Upper lobe of left lung (tissue), 6 donors: ENCODE data around the gene FDXR. TPM values are rescaled to one million over a fixed set of nuclear protein-coding genes. Genes with fewer than 3 reads are reported as not detected.

Experiments
- ATAC-seq, 2 donors: fragments of 200-7000 bp; cut with Tn5 transposase; one replicate each; pipeline ENCODE4 v1.9.1; 2022; ENCODE audit warnings: mild to moderate bottlenecking in 2 of 2, moderate library complexity in 2 of 2; ENCODE audit not compliant: low FRiP score in 2 of 2
- DNase-seq, 2 donors: peaks; one replicate each; pipeline ENCODE4 v3.0.0-alpha.2; 2019 to 2020
- H3K27ac ChIP-seq, 4 donors: fragments of 200-600 bp; sonication (generic); one replicate each; pipeline ENCODE4 v1.5.1; 2016 to 2019
- H3K27me3 ChIP-seq, 4 donors: fragments of 200-600 bp; sonication (generic); one replicate each; pipeline ENCODE4 v1.5.1; 2017 to 2019
- H3K36me3 ChIP-seq, 4 donors: fragments of 200-600 bp; sonication (generic); one replicate each; pipeline ENCODE4 v1.5.1; 2016 to 2019
- H3K4me1 ChIP-seq, 4 donors: fragments of 200-600 bp; sonication (generic); one replicate each; pipeline ENCODE4 v1.5.1; 2018 to 2019
- H3K4me3 ChIP-seq, 4 donors: fragments of 200-600 bp; sonication (generic); one replicate each; pipeline ENCODE4 v1.5.1; 2017 to 2019; ENCODE audit warnings: mild to moderate bottlenecking in 2 of 4, moderate library complexity in 1 of 4
- H3K9me3 ChIP-seq, 4 donors: fragments of 200-600 bp; sonication (generic); one replicate each; pipeline ENCODE4 v1.5.1; 2018 to 2019
- CTCF ChIP-seq, 6 experiments: fragments of 450-650 bp in 4 of 6; fragments of 200-600 bp in 2 of 6; sonication (generic) in 2 of 6; IDR thresholded peaks; one replicate each; pipeline ENCODE4 v1.5.1; 2016 to 2019; ENCODE audit warnings: antibody characterized with exemption in 6 of 6
- EP300 ChIP-seq, 4 donors: sonication (generic); formaldehyde crosslinking; IDR thresholded peaks; one replicate each; pipeline ENCODE4 v1.5.1; 2017; ENCODE audit warnings: antibody characterized with exemption in 4 of 4, control low read depth in 2 of 4
- POLR2A ChIP-seq, 4 donors: fragments of 450-650 bp; IDR thresholded peaks; one replicate each; pipeline ENCODE4 v1.5.1; 2016 to 2017; ENCODE audit warnings: antibody characterized with exemption in 4 of 4, mild to moderate bottlenecking in 2 of 4
- POLR2AphosphoS5 ChIP-seq, 2 donors: sonication (generic); formaldehyde crosslinking; IDR thresholded peaks; one replicate each; pipeline ENCODE4 v1.5.1; 2017; ENCODE audit warnings: antibody characterized with exemption in 2 of 2
- WGBS, 2 donors: methylation state at CpG; one replicate each; pipeline ENCODE4 v1.1.5; 2017 to 2018; 5-methylcytosine and 5-hydroxymethylcytosine counted together
- total RNA-seq, 6 donors: library from RNA; depleted of rRNA in 4 of 6; stranded (reverse); fragments of >200 nt in 4 of 6; gene quantifications; one replicate each; pipeline versions ENCODE4 v1.1.0 to v1.2.1, GENCODE V29; 2016 to 2021
- donor health status: DM: no; HTN: no; CAD: no; lungs with moderate emphysema.
- donor health status: DM: no; HTN: yes; CAD: no; lungs with severe emphysema.

FDXR gene
- total RNA-seq, 6 donors from 2014 or later = 6.8 to 15.1 (median 10.8) TPM

DNA sequence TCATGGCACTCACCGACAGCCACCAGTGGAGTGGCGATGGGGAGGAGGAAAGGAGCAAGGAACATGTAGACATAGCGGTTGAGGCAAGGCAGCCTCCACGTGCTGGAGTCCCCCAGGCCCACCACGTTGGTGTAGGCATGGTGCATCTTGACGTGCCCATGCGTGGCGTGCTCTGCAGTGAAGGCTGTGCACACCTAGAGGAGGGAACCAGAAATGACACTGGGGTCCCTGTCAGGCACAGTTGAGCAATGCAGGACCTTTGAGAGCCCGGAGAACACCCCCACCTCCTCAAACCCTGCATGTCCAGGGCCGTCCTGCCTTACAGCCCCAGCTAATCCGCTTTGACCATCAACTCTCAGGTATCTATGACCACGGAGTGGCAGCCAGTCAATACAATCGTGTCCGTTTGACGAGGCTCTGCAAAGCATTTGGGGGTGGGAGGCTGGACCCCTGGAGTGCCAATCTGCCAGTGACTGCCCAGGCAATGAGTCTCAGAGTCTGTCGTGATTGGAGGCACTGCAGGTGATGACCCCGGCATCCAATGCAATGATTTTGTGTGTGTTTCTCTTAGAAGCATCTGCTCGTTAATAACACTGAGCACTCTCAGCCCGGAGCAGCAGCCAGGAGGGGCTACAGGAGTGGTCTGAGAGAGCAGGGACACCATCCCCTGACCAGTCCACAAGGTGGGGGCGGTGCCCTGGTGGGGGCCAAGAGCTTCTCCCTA is 9.9 kb upstream of the FDXR start:
- peak in 1 of 2 donors; percentile 12 for ATAC-seq
- Histone ChIP-seq H3K27me3 (no peaks in the 10 kb centered on the region), H3K27ac (no peak overlapping the region), H3K9me3 (no peaks in the 10 kb centered on the region), H3K4me3 (no peak overlapping the region), H3K36me3 (no peaks in the 10 kb centered on the region), H3K4me1 (no peaks in the 10 kb centered on the region)
- TF ChIP-seq EP300 (IDR thresholded peaks at IDR 0.05) (no peak), CTCF (IDR thresholded peaks at IDR 0.05) (no peak), POLR2A (IDR thresholded peaks at IDR 0.05) (no peak), POLR2AphosphoS5 (IDR thresholded peaks at IDR 0.05) (no peak)
- no peak for DNase-seq
- WGBS, 2 donors = 72 to 78% methylated on average over 10 to 20 of the region's 20 CpGs

DNA sequence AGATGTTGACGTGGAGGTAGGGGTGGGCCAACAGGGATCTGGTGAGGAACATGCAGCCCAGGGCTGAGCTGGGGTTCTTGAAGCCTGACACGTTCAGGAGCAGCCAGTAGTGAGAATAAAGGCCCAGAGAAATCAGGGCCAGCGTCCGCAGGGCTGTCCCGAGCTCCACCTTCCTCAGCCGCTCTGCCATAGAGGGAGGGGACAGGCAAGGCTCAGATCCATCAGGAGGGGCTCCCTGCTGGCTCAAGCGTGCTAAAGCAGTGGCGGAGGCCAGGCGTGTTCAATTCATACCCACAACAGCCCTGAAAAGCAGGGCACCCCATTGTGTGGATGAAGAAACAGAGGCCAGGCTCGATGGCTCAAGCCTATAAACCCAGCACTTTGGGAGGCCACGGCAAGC is 8.3 kb upstream of the FDXR start:
- H3K4me1 ChIP-seq = no peaks in the 10 kb centered on the region
- no peak overlapping the region for H3K4me3 ChIP-seq
- ATAC-seq (no peak), DNase-seq (no peak)
- H3K27ac ChIP-seq = no peak overlapping the region
- H3K36me3 ChIP-seq = no peaks in the 10 kb centered on the region
- WGBS, 2 donors = 86 to 87% methylated on average over 11 of the region's 11 CpGs
- no peaks in the 10 kb centered on the region for H3K9me3 ChIP-seq
- no peaks in the 10 kb centered on the region for H3K27me3 ChIP-seq
- no peak for TF ChIP-seq EP300 (IDR thresholded peaks at IDR 0.05)
- TF ChIP-seq POLR2A (IDR thresholded peaks at IDR 0.05) = no peak
- no peak for TF ChIP-seq CTCF (IDR thresholded peaks at IDR 0.05)
- TF ChIP-seq POLR2AphosphoS5 (IDR thresholded peaks at IDR 0.05) = no peak

GRCh38 chr17:74879308-74879707 is 6.5 kb upstream of the FDXR start:
- no peak for ATAC-seq
- H3K4me1 ChIP-seq = no peaks in the 10 kb centered on the region
- no peaks in the 10 kb centered on the region for H3K36me3 ChIP-seq
- 88 to 95% methylated on average over 4 to 16 of the region's 16 CpGs for WGBS, 2 donors
- no peak overlapping the region for H3K27ac ChIP-seq
- H3K4me3 ChIP-seq = no peak overlapping the region
- no peak for DNase-seq
- H3K27me3 ChIP-seq = no peaks in the 10 kb centered on the region
- TF ChIP-seq POLR2A (IDR thresholded peaks at IDR 0.05) (no peak), POLR2AphosphoS5 (IDR thresholded peaks at IDR 0.05) (no peak), EP300 (IDR thresholded peaks at IDR 0.05) (no peak), CTCF (IDR thresholded peaks at IDR 0.05) (no peak)
- no peaks in the 10 kb centered on the region for H3K9me3 ChIP-seq

DNA sequence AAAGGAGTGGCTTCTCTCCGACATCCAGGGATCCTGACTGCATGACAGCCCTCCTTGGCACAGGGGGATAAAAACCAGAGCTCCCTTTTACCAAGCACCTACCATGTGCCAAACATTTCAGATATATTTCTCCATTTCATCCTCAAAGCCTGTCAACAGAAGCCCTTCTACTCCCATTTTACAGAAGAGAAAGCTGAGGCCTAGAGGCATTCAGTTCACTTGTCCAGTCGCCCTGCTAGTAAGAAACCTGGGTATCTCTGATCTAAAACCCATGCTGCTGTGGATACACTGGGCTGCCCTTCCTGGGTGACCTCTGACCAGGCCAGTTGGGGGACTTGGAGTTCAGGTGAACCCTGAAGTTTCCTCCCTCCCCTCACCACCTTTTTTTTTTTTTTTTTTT is 5.9 kb upstream of the FDXR start:
- no peaks in the 10 kb centered on the region for H3K36me3 ChIP-seq
- TF ChIP-seq POLR2A (IDR thresholded peaks at IDR 0.05) = no peak
- DNase-seq (no peak), ATAC-seq (no peak)
- H3K9me3 ChIP-seq = no peaks in the 10 kb centered on the region
- H3K4me3 ChIP-seq = no peak overlapping the region
- WGBS, 2 donors = 80 to 89% methylated on average over 2 of the region's 2 CpGs
- no peak overlapping the region for H3K27ac ChIP-seq
- H3K27me3 ChIP-seq = no peaks in the 10 kb centered on the region
- peaks cover 2 to 6% (median 4%) of the 10 kb centered on the region in 4 donors for H3K4me1 ChIP-seq

- H3K27ac ChIP-seq = no peak overlapping the region
- 51 to 56% methylated on average over 9 to 19 of the region's 19 CpGs for WGBS, 2 donors
- H3K27me3 ChIP-seq = no peaks in the 10 kb centered on the region
- H3K4me3 ChIP-seq = no peak overlapping the region
- ATAC-seq (no peak), DNase-seq (peak; percentile 34 to 62)
- peaks cover 2 to 7% (median 5%) of the 10 kb centered on the region in 4 donors for H3K4me1 ChIP-seq
- no peaks in the 10 kb centered on the region for H3K36me3 ChIP-seq
- no peaks in the 10 kb centered on the region for H3K9me3 ChIP-seq
- TF ChIP-seq CTCF (IDR thresholded peaks at IDR 0.05) (no peak), EP300 (IDR thresholded peaks at IDR 0.05) (no peak), POLR2AphosphoS5 (IDR thresholded peaks at IDR 0.05) (no peak), POLR2A (IDR thresholded peaks at IDR 0.05) (no peak)
Measured at GRCh38 chr17:74877592-74878548, 5.1 kb upstream of the FDXR start.
